DMS79 treated with DMSO at 0.1 percent for 48 hours (cell line): ENCODE results near the gene ANKRD24.
"Not testable (repeated sequence)": the region's sequence is repeated elsewhere in the genome, so short reads cannot be mapped to it uniquely, and the experiment has no call there.

ENCODE experiments used
- DNase-seq: peaks from one replicate; lab custom pipeline; 2025; lab: John Stamatoyannopoulos, UW

Gene ANKRD24

GRCh38 chr19:4267901-4268815 lies 85.7 kb downstream of the ANKRD24 start:
- no peak for DNase-seq

DNA sequence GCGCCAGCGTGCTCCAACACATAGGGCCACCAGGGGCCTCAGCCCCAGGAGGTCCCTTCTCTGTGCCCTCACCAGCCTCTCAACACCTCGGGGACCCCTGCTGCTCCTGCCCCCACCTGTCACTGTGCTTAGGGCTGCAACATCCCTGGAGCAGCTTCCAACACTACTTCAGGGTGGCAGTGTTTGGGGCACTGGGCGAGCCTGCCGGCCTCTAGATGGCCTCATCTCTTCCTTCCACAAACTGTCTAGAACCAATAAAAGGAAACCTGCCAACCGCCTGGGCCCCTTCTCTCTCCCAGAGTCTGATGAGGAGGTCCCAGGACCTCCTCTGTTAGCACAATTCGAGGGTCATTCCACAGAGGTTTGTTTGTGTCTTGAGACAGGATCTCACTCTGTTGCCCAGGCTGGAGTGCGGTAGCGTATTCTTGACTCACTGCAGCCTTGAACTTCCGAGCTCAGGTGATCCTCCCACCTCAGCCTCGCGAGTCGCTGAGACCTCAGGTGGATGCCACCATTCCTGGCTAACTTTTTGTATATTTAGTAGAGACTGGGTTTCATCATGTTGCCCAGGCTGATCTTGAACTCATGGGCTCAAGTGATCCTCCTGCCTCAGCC lies 86.4 kb downstream of the ANKRD24 start:
- no peak for DNase-seq

DNA sequence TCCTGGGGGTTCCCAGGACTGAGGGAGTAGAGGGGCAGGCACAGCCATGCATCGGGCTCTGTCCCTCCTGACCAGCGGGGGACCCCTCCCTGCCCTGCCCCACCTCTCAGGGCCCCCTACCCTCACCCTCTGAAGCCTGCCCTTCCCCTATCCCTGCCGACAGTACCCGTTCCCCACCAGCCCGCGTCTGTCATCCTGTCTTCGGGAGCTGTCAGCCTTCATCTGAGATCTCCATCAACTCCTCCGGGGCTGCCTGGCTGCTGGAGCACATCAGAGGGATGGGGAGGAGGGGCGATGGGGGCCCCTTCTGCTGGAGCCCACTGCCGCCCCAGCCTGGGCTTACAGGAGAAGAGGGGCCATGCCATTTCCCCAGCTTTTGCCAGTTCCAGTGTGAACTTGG lies 90.4 kb downstream of the ANKRD24 start:
- DNase-seq, result no peak

DNA sequence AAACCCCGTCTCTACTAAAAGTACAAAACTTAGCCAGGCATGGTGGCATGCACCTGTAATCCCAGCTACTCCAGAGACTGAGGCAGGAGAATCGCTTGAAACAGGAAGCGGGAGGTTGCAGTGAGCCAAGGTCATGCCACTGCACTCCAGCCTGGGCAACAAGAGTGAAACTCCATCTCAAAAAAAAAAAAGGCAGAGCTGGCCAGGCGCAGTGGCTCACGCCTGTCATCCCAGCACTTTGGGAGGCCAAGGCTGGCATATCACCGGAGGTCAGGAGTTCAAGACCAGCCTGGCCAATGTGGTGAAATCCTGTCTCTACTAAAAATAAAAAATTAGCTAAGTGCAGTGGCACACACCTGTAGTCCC lies 91.8 kb downstream of the ANKRD24 start:
- not testable (repeated sequence) for DNase-seq
